Erythroblast (primary cell): Measurements from ENCODE around the gene RAD51B.

Experiments
- DNase-seq, 2 experiments: peaks; one replicate each; lab custom pipeline; 2025; lab: John Stamatoyannopoulos, UW
- GATA1 ChIP-seq: IDR thresholded peaks from 2 replicates; pipeline ENCODE4 v1.6.1; 2011; ENCODE audit warnings: low read depth, mild to moderate bottlenecking, control low read depth, low read length, moderate library complexity
- POLR2A ChIP-seq: IDR thresholded peaks from 2 replicates; pipeline ENCODE4 v1.6.1; 2011; ENCODE audit warnings: mild to moderate bottlenecking, low read length

The RAD51B gene

GRCh38 chr14:68738559-68738958, 919.0 kb downstream of the RAD51B start:
- DNase-seq = no peak
- no peak for TF ChIP-seq GATA1
- TF ChIP-seq POLR2A = no peak

GRCh38 chr14:68739701-68740100, 920.1 kb downstream of the RAD51B start:
- TF ChIP-seq POLR2A = no peak
- no peak for TF ChIP-seq GATA1
- DNase-seq = no peak

DNA sequence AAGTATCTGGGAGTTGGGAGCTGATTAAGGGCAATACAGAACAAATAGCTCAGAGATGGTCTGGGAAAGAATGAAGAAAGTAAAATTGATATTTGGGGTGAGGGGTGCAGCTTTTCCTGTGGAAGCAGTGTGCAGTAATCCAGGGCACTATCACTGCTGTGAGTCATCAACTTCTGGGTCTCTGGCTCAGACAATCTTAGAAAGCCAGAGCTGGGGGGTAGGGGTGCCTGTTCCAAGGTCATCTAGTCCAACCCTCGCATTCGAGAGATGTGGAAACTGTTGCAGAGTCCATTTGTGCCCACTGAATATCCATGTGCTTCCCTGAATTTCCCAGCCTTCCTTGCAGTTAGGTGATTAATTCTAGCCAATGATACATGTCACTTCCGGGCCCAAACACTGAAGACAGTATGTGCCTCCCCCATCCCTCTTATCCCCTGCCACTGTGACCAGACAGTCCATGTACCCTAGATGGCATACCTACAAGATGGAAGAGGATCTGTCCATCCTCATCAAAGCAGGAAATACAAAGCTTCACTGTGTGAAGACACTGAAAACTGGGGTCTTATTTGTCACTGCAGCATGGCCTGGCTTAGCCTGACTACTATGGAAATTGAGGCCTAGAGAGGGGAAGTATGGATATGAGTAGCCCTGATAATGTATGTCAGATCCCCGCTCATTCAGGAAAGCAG, 921.4 kb downstream of the RAD51B start:
- TF ChIP-seq GATA1 = no peak
- no peak for TF ChIP-seq POLR2A
- no peak for DNase-seq

GRCh38 chr14:68741477-68741791, 921.9 kb downstream of the RAD51B start:
- DNase-seq = no peak
- TF ChIP-seq GATA1 (no peak), POLR2A (no peak)

- DNase-seq = no peak
- TF ChIP-seq POLR2A = no peak
- TF ChIP-seq GATA1 = no peak
These were observed 922.4 kb downstream of the RAD51B start for GRCh38 chr14:68741839-68742470.

DNA sequence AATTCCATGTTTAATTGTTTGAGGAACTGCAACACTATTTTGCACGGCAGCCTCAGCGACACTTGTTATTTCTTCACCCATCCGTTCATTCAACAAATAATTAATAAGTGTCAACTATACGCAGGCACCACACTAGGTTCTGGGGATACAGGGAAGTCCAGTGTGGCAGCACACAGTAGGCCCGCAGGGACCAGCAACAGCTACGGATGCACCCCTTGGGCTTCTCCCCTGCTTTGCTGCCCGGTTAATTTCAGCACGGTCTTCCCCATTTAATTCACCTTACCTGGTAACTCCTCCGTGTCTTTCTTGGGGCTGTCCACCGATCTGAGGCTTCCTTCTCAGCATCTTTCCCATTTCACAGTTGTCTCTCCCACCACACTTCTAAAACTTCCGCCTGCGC, 925.0 kb downstream of the RAD51B start:
- DNase-seq = no peak
- TF ChIP-seq GATA1 (no peak), POLR2A (no peak)

DNA sequence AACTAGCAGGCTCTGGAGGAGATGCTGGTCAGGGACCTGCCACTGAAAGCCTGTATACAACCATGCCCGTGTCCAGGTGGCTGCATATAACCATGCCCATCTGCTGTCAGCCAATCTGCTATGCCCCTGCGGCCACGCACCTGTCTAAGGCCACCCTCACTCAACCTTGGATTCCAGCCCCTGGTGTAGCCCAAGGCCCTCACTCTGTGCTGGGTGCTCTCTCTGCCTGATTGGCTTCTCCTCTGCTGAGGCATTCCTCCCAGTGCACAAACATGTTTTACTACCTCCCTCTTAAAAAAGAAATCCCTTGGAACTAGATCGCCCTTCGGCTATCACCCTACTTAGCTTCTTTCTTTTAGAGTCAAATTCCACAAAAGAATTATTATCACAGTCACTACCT, 927.8 kb downstream of the RAD51B start:
- no peak for DNase-seq
- TF ChIP-seq POLR2A = no peak
- no peak for TF ChIP-seq GATA1

GRCh38 chr14:68748260-68748659, 928.7 kb downstream of the RAD51B start:
- TF ChIP-seq POLR2A (no peak), GATA1 (no peak)
- DNase-seq = no peak

GRCh38 chr14:68748691-68749090, 929.1 kb downstream of the RAD51B start:
- TF ChIP-seq POLR2A (no peak), GATA1 (no peak)
- no peak for DNase-seq

DNA sequence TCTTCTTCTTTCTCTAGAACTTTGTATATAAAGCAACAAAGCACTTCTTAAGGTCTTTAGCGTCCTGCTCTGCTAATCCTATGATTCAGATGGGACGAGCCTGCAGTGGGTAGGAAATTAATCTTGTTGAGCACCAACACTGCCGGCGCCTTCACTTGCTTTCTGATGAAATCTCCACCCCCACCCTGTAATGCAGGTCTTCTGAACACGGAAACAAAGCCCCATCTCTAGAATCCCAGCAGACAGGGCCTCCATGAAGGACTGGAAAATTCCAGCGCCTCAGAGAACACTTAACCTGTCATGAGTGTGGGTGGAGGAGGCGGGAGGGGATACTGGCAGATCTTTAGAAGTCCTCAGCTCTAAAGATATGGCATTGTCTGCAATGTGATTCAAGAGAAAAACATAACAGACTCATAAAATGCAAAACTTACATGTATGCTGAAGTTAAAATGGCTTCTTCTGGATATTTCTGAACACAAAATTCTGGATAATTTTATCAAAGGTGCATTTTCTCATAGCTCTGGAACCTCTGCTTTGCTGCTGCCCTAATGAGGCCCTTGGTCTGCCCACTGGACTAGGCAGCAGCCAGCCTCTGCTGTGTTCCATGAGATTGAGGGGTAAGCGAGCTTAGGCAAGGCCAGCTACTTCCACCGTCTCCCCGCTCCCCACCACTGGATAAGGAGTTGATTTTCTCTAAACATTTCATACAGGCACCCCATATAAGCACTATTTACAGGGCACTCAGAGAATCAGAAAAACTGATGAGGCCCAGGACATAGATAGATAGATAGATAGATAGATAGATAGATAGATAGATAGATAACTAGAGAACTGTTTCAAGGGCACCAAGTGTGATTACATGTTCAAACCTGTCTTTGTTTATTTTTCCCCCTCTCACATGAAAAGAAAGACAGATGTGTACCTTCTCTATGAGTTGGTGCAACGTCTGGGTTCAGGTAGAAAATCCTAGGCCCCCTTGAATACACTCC, 930.2 kb downstream of the RAD51B start:
- DNase-seq = peak in 1 of 2 experiments; percentile 41

DNA sequence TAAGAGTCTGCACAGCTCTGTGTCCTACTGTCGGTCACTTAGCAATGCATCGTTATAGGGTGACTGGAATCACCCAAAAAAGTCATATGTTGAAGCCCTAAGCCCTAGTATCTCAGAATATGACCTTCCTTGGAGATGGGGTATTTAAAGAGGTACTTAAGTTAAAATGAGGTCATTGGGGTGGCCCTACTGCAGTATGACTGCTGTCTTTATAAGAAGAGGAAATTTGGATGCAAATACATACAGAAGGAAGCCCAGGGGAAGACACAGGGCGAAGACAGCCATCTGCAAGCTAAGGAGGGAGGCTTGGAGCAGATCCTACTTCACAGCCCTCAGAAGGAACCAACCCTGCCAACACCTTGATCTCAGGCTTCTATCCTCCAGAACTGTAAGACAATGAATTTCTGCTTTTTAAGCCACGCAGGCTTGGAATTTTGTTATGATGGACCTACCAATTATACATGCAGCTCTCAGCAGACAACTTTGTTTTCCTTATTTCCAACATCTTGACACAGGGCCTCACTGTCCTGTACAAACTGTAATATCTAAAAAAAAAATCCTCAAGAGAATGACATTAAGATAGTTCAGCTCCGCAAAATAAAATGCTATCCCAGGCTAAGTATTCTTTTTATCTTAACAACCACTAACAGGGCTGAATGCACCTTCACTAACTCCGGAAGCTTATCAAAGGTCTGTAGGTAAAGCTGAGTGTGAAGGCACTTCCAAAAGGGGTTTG, 932.9 kb downstream of the RAD51B start:
- TF ChIP-seq GATA1 (no peak), POLR2A (no peak)
- DNase-seq = no peak

More for the DNA sequence above, 930.2 kb downstream of the RAD51B start:
- TF ChIP-seq POLR2A = no peak
- TF ChIP-seq GATA1 = no peak

GRCh38 chr14:68753690-68754089, 934.1 kb downstream of the RAD51B start:
- no peak for TF ChIP-seq GATA1
- DNase-seq = no peak

DNA sequence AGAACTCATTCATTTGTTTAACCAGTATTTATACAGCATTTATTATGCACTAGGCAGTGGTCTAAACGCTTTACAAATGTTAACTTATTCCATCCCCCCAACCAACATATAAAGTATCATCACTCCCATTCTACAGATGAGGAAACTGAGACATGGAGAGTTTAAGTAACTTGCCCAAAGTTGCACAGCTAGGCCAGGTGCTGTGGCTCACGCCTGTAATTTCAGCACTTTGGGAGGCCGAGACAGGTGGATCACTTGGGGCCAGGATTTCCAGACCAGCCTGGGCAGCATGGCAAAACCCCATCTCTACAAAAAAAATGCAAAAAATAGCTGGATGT, 935.4 kb downstream of the RAD51B start:
- DNase-seq = no peak
- TF ChIP-seq POLR2A (no peak), GATA1 (no peak)

DNA sequence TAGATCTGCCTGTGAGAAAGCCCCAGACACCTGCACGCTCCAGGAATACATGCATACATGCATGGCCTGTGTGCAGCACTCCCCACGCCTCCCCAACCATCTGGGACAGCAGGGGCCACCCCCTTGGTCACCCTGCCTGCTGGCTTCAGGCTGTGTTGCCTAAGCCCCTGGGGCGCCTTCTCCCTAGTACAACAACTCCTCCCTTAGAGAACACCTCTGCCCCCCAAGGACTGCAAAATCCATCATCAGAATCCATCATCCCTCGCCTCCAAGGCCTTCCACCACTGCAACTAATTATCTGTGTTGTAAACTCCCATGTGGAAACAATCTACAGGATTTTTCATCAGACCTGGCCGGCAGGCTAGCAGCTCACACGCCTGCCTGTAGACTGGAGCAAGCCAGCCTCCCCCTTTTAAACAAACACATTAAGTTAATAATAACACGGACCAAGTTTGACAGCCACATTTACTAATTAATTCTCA, 936.5 kb downstream of the RAD51B start:
- DNase-seq = no peak

More for the DNA sequence above, 936.5 kb downstream of the RAD51B start:
- TF ChIP-seq POLR2A (no peak), GATA1 (no peak)
